GM19452 (cell line): ENCODE data around the gene SHMT1.
"Not testable (repeated sequence)": the region's sequence is repeated elsewhere in the genome, so short reads cannot be mapped to it uniquely, and the experiment has no call there.

Source experiments
- ATAC-seq: cut with Tn5 transposase; IDR thresholded peaks from one replicate; pipeline ENCODE4 v1.9.1; 2021; ENCODE audit not compliant: unreplicated experiment

SHMT1 gene

DNA sequence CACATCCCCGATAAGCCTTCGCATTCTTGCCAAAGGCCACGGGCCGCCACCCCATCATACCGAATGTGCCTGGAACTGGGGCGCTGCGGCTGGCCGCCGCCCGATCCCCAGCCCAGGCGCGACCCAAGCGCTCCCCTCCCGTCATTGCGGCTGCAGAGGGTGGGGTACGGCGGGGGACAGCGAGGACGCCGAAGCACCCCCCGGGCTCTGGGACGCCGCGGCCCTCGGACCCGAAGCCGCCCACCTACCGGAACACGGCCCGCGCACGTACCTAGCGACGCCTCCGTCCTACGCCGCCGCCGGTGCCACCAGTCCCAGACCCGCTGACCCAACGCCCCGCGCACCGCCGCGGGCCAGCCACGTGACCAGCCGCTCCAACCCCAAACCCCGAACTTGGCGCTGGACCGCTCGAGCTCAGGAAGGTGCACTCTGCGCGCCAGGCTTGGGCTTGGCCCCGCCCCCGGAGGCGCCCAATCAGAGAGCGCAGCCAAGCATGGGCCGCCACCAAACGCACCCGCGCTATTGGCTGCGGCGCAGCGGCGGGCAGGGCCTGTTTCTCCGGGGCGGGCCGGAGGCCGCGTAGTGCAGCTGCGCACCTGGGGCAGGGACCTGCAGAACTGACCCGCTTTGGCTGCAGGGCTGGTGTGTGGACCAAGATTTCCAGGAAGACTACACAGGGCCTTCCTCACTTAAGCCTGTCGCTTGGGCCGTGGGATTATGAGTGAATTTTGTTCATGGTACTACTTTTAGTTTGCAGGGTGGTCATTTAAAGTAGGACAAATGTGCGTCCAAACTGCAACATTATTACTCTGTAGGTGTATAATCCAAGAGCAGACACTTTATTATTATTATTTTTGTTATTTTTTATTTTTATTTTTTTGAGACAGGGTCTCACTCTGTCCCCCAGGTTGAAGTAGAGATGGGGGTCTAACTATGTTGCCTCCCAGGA, at the start of gene SHMT1:
SHMT1 (minus strand) TSS at position 450 of the 949 bp plus-strand sequence. CDS start 7,569 bp downstream, outside the sequence.
- ATAC-seq, result peak; percentile 97

DNA sequence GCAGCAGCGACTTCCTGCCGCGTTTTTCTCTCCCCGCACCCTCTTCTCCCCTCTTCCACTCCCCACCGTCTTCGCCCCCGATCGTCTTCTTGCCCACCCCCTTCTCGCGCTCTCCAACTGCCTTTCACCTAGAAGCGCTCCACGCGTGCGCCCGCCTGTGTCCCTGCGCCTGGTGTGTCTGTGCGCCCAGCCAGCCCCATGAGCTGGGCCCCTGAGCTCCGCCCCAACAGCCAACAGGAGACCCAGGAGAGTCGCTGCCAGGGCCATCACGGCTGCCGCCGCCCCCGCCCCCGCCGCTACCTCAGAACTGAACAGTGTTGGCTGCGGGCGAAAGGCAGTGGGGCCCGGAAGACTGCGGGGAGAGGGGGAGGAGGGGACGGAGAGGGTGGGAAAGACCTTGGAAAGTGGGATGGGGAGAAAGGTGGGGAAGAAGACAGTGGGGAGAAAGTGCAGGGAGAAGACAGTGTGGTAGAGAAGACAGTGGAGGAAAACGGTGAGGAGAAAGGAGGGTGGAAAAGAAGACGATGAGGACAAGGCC, 48.7 kb upstream of the SHMT1 start:
- peak; percentile 78 for ATAC-seq

GRCh38 chr17:18411377-18411864, 48.1 kb upstream of the SHMT1 start:
- ATAC-seq, result not testable (repeated sequence)

- not testable (repeated sequence) for ATAC-seq
These were observed 47.4 kb upstream of the SHMT1 start for GRCh38 chr17:18410736-18411135.

- not testable (repeated sequence) for ATAC-seq
These were observed 46.0 kb upstream of the SHMT1 start for GRCh38 chr17:18409321-18409720.

GRCh38 chr17:18408906-18409305, 45.6 kb upstream of the SHMT1 start:
- not testable (repeated sequence) for ATAC-seq

GRCh38 chr17:18403604-18404003, 40.3 kb upstream of the SHMT1 start:
- ATAC-seq, result peak; percentile 87

DNA sequence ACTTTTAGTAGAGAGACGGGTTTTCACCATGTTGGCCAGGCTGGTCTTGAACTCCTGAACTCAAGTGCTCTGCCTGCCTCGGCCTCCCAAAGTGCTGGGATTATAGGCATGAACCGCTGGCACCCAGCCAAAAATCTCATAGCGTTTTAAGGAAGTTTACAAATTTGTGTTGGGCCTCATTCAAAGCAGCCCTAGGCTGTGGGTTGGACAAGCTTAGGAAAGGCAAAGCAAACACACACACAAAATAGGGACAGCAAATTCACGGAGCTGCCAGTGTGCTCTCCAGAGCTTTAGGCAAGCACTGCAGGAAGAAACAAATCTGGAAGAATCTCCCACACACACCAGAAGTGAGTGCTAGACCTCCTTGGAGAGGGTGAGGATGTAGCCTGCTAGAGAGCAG, 39.8 kb upstream of the SHMT1 start:
- ATAC-seq, result not testable (repeated sequence)

GRCh38 chr17:18401872-18402590, 38.7 kb upstream of the SHMT1 start:
- ATAC-seq, result not testable (repeated sequence)

DNA sequence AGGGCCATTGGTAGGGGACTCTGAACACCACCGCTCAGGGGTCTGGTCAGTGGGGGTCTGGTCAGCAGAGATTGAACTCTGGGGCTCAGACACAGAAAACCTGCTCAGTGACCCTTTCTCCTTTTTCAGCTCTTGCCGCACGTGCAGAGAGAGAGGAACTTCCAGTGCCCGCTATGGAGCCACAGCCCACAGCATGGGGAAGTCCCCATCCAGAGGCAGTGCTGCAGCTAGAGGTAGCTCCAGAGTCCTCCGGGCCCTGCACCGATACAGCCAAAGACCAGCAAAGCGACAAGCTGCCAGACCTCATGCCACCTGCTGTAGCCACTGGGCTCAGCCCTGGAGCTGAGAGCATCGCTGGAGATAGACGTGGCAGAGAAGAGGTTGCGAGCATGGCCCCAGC, 25.4 kb upstream of the SHMT1 start:
- not testable (repeated sequence) for ATAC-seq

DNA sequence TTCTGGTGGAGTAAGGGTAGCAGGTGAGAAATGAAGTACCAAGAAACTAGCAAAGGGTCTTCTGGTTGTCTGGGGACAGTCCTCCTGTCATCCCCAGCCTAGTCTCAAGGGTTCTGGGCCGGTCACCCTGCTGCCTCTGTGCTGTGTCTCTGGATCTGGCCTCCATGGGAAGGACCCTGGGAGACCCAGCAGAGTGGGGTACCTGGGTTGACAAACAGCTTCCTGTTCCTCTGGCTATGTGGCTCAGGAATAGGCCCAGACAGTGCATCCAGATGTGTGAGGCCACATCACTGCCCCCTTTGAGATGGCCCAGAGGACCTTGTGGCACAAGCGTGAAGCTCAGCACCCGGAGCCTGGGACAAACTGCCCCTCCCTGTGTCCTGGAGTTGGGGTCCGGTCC, 24.9 kb upstream of the SHMT1 start:
- ATAC-seq, result not testable (repeated sequence)

GRCh38 chr17:18387583-18387982, 24.2 kb upstream of the SHMT1 start:
- ATAC-seq, result not testable (repeated sequence)

DNA sequence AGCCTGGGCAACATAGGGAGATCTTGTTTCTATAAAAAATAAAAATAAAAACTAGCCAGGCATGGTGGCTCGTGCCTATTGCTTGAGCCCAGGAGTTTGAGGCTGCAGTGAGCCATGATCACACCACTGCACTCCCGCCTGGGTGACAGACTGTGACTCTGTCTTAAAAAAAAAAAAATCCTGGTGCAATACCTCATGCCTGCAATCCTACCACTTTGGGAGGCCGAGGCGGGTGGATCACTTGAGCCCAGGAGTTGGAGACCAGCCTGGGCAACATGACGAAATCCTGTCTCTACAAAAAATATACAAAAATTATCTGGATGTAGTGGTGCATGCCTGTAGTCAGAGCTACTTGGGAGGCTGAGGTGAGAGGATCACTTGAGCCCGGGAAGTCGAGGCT, 20.9 kb upstream of the SHMT1 start:
- ATAC-seq, result not testable (repeated sequence)

GRCh38 chr17:18383079-18383481, 19.7 kb upstream of the SHMT1 start:
- not testable (repeated sequence) for ATAC-seq

DNA sequence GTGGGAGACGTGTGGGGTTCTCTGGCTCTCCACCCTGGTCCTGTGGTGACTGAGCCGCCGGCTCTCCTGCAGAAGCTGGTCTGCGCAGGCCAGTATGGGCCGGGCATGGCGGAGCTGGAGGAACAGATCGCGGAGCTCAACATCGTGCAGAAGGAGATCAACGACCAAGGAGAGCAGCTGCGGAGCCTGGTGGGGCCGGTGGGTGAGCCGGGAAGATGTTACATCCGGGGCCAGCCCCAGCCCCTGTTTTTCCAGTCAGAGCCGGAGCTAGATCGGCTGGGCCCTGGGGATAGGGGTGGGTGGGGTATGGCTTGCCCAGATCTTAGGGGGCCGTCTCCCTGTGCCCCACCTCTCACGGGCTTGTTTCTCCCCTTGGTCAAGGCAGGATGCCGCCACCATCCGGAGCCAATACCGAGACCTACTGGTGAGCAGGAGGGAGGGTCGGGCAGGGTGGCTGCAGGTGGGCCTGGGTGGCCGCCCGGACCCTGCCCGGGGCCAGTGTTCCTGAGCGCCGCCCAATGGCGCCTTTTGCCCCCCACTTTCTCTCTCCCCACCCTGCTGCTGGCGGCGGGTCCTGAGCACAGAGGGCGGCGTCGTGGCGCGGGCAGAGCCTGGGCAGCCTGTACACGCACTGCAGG, 19.2 kb upstream of the SHMT1 start:
- no peak for ATAC-seq

DNA sequence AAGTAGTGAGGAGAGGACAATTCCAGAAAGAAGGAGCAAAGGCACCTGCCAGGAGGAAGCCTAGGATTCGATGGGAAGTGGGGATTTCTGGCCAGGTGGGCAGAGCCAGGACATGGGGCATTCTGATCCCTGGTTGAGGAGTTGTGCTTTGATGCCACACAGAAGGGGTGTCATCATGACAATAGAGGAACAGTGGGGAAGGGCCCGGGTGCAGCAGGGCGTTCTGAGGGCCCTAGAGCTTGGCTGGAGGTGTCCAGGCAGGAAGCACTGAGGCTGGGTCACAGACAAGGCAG, 18.5 kb upstream of the SHMT1 start:
- ATAC-seq, result no peak

DNA sequence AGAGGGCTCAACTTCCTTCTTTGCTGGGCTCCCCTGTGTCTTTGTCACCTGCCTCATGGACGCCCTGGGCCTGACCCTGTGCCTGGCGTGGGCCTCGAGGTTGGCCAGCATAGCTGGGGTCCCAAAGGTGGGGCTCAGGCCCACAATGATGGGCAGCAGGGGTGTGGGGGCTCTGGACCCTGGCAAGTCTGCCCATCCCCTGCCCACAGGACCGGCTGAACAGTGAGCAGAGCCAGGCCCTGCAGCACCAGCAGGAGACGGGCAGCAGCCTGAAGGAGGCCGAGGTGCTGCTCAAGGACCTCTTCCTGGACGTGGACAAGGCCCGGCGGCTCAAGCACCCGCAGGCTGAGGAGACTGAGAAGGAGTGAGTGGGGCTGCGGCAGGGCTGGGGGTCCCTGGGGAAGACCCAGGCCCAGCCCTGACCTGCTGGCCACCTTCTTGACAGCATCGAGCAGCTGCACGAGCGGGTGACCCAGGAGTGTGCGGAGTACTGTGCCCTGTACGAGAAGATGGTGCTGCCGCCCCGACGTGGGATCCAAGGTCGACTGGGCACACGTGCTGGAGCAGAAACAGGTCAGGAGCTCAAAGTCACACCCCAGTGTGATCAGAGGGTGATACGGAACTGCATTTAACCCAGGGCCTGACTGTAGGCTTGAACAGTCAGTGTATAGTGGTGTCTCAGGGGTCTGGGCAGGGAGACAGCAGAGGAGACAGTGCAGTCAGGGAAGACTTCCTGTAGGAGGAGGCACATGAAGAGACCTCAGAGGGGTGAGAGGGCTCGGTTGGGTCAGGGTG, 18.0 kb upstream of the SHMT1 start:
- ATAC-seq, result no peak

GRCh38 chr17:18380471-18381157, 17.3 kb upstream of the SHMT1 start:
- ATAC-seq, result no peak

DNA sequence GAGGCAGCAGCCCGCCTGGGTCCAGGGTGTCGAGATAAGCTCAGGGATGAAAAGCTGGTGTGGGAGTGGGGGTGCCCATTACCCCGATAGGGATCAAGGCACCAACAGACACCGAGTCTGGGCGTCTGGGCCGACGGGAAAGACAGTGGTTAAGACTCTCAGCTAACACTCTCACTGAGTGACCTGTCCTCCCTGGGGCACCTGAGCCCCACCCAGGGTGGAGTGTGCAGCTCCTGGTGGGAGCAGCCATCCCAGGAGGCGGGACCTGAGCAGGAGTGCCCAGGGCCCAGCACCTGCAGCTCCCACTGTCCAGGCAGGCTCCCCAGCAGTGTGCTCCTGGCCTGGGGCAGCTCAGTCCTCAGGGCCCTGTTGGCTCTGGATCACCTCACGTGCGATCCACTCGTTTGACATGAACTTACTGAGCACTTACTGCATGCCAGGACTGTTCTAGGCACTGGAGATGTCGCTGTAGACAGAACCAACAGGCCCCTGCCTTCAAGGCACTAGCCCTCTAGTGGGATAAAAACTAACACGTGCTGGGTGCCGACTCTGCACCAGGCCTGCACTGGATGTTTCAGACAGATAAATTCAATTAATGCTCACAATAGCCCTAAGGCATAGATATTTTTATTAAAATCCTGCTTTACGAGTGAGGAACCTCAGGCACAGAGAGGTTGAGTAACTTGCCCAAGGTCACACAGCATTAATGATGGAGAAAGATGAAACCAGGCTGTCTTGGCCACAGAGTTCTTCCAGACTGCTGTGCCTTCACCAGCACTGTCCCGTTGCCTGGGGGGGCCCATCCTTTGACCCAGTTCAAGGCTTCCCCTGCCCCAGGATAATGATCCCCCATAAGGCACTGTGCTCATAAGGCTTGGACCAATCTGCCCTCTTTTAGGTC, 16.1 kb upstream of the SHMT1 start:
- no peak for ATAC-seq
